ENCODE results near the gene ATP1A3. TPM values are rescaled to one million over a fixed set of nuclear protein-coding genes. Genes with fewer than 3 reads are reported as not detected.

Gene ATP1A3
- total and polyA plus RNA-seq, 8 donors, result 0.12 to 0.45 (median 0.29) TPM; not detected in 5

DNA sequence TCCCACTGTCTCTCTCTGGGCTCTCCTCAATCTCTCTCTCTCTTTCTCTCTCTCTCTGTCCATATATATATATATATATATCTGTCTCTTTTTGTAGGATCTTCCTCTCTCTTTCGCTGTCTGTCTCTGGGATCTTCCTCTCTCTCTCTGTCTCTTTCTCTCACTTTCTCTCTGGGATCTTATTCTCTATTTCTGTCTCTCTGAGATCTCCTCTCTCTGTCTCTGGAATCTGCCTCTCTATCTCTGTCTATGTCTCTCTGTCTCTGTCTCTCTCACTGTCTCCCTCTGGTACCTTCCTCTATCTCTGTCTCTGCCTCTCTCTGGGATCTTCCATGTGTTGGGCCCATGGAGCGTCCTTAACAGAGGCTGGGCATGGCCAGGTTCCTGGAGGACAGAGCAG lies 3.4 kb downstream of the ATP1A3 start:
- H3K4me1 ChIP-seq, result peaks cover 10 to 16% (median 13%) of the 10 kb centered on the region in 4 donors
- H3K27ac ChIP-seq, result no peak overlapping the region
- no peaks in the 10 kb centered on the region for H3K36me3 ChIP-seq
- TF ChIP-seq POLR2AphosphoS5 (IDR thresholded peaks at IDR 0.05), result no peak
- no peak for TF ChIP-seq EP300 (IDR thresholded peaks at IDR 0.05)
- TF ChIP-seq, protein P1, sequence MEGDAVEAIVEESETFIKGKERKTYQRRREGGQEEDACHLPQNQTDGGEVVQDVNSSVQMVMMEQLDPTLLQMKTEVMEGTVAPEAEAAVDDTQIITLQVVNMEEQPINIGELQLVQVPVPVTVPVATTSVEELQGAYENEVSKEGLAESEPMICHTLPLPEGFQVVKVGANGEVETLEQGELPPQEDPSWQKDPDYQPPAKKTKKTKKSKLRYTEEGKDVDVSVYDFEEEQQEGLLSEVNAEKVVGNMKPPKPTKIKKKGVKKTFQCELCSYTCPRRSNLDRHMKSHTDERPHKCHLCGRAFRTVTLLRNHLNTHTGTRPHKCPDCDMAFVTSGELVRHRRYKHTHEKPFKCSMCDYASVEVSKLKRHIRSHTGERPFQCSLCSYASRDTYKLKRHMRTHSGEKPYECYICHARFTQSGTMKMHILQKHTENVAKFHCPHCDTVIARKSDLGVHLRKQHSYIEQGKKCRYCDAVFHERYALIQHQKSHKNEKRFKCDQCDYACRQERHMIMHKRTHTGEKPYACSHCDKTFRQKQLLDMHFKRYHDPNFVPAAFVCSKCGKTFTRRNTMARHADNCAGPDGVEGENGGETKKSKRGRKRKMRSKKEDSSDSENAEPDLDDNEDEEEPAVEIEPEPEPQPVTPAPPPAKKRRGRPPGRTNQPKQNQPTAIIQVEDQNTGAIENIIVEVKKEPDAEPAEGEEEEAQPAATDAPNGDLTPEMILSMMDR (IDR thresholded peaks at IDR 0.05), result no peak
- TF ChIP-seq POLR2A (IDR thresholded peaks at IDR 0.05), result no peak
- H3K27me3 ChIP-seq, result peaks cover 7 to 52% (median 49%) of the 10 kb centered on the region in 3 donors
- 55 to 86% (median 72%) methylated on average over 2 of the region's 2 CpGs for WGBS, 5 donors
- intact Hi-C loops (cut with DNase I; ENCODE audit: low total_unique reads), result no loop called here
- no peaks in the 10 kb centered on the region for H3K9me3 ChIP-seq
- no peak for DNase-seq
- H3K4me3 ChIP-seq, result no peak overlapping the region

GRCh38 chr19:41990028-41990427 lies 4.0 kb downstream of the ATP1A3 start:
- Histone ChIP-seq H3K9me3 (no peaks in the 10 kb centered on the region), H3K4me1 (peaks cover 10 to 16% (median 13%) of the 10 kb centered on the region in 4 donors)
- intact Hi-C loops (cut with DNase I; ENCODE audit: low total_unique reads), result no loop called here

DNA sequence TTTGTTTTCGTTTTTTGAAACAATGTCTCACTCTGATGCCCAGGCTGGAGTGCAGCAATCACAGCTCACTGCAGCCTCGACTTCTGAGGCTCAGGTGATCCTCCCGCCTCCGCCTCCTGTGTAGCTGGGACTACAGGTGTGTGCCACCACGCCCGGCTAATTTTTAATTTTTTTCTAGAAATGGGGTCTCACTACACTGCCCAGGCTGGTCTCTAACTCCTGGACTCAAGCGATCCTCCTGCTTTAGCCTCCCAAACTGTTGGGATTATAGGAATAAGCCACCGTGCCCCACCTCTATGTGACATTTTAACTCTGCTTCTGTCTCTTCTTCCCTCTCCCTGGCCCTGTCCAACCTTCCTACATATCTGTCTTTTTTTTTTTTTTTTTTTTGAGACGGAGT lies 5.1 kb downstream of the ATP1A3 start:
- H3K4me1 ChIP-seq, result peaks cover 6 to 10% (median 7%) of the 10 kb centered on the region in 4 donors
- peaks cover 0 to 35% (median 32%) of the 10 kb centered on the region in 3 donors for H3K27me3 ChIP-seq
- DNase-seq, result no peak
- TF ChIP-seq POLR2A (IDR thresholded peaks at IDR 0.05), result no peak
- H3K36me3 ChIP-seq, result no peaks in the 10 kb centered on the region
- no peaks in the 10 kb centered on the region for H3K9me3 ChIP-seq
- 82 to 93% (median 85%) methylated on average over 8 to 9 of the region's 9 CpGs for WGBS, 5 donors
- H3K4me3 ChIP-seq, result no peak overlapping the region
- intact Hi-C loops (cut with DNase I; ENCODE audit: low total_unique reads), result no loop called here
- no peak overlapping the region for H3K27ac ChIP-seq

More at GRCh38 chr19:41990028-41990427, 4.0 kb downstream of the ATP1A3 start:
- TF ChIP-seq EP300 (IDR thresholded peaks at IDR 0.05) (no peak), POLR2A (IDR thresholded peaks at IDR 0.05) (no peak), POLR2AphosphoS5 (IDR thresholded peaks at IDR 0.05) (no peak)
- TF ChIP-seq, protein P1 (IDR thresholded peaks at IDR 0.05), result no peak
- Histone ChIP-seq H3K27ac (no peak overlapping the region), H3K4me3 (no peak overlapping the region), H3K27me3 (peaks cover 7 to 46% (median 43%) of the 10 kb centered on the region in 3 donors), H3K36me3 (no peaks in the 10 kb centered on the region)
- no peak for DNase-seq
- 78 to 92% (median 85%) methylated on average over 4 of the region's 4 CpGs for WGBS, 5 donors

DNA sequence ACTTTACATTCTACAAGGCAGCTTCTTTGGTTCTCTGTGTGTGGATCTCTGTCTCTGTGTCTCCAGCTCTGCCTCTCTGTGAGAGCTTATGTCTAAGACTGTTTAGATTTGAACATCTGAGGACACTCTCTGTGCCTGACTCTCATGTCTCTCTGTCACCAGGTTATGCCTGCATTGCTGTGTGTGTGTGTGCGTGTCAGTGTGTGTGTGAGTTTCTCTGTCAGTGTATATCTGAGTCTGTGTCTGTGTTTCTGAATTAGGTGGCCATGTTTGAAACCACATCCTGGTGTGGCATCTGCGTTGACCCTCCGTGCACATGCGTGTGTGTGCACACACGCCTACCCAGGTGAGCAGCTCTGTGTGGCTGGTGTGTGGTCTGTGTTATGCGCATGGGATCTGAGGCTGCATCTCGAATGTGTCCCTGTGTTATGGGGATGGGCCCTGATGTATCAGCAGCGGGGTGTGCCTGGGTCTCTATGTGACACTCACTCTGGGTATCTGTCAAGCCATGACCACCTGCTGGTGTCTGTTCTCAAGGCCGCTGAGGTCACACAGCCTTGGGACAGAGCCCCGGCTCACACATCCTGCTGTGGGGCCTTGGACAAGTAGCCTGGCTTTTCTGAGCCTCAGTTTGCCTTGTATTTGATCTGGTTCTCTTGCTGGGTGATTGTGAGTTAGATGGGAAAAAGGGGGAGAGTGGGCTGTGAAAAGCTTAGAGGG lies 6.7 kb downstream of the ATP1A3 start:
- Histone ChIP-seq H3K9me3 (no peaks in the 10 kb centered on the region), H3K4me1 (no peaks in the 10 kb centered on the region), H3K36me3 (no peaks in the 10 kb centered on the region), H3K4me3 (no peak overlapping the region), H3K27ac (no peak overlapping the region), H3K27me3 (peaks cover 0 to 19% (median 17%) of the 10 kb centered on the region in 3 donors)
- intact Hi-C loops (cut with DNase I; ENCODE audit: low total_unique reads), result no loop called here
- no peak for DNase-seq
- TF ChIP-seq, protein P1 (IDR thresholded peaks at IDR 0.05), result no peak
- TF ChIP-seq POLR2A (IDR thresholded peaks at IDR 0.05), result no peak
- no peak for TF ChIP-seq POLR2AphosphoS5 (IDR thresholded peaks at IDR 0.05)
- TF ChIP-seq EP300 (IDR thresholded peaks at IDR 0.05), result no peak
- WGBS, 5 donors, result 76 to 89% (median 85%) methylated on average over 8 to 10 of the region's 10 CpGs

DNA sequence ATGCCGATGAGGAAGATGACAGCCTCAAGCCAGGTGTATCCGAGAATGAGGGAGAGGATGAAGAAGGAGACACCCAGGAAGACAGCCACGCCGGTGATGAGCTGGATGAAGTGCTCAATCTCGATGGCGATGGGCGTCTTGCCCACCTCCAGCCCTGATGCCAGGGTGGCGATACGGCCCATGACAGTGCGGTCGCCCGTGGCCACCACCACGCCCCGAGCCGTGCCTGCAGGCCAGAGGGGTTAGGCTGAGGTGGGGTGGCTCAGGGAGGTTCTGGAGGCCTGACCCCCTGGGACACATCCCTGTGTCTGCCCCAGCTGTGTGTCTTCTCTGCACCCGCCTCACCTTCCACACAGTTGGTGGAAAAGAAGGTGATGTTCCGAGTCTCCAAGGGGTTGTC lies 9.1 kb downstream of the ATP1A3 start:
- H3K4me3 ChIP-seq, result no peak overlapping the region
- TF ChIP-seq POLR2A (IDR thresholded peaks at IDR 0.05) (no peak), EP300 (IDR thresholded peaks at IDR 0.05) (no peak), POLR2AphosphoS5 (IDR thresholded peaks at IDR 0.05) (no peak)
- TF ChIP-seq, protein P1 (IDR thresholded peaks at IDR 0.05), result no peak
- no peaks in the 10 kb centered on the region for H3K9me3 ChIP-seq
- peaks cover 0 to 6% (median 0%) of the 10 kb centered on the region in 3 donors for H3K27me3 ChIP-seq
- no peaks in the 10 kb centered on the region for H3K4me1 ChIP-seq
- 82 to 90% (median 87%) methylated on average over 12 to 17 of the region's 17 CpGs for WGBS, 5 donors
- intact Hi-C loops (cut with DNase I; ENCODE audit: low total_unique reads), result no loop called here
- H3K36me3 ChIP-seq, result no peaks in the 10 kb centered on the region
- no peak overlapping the region for H3K27ac ChIP-seq
- DNase-seq, result no peak

Data from stomach (tissue), 9 donors.